ENCODE results near the gene NTF3. TPM values are rescaled to one million over a fixed set of nuclear protein-coding genes. Genes with fewer than 3 reads are reported as not detected.
"Not testable (repeated sequence)": the region's sequence is repeated elsewhere in the genome, so short reads cannot be mapped to it uniquely, and the experiment has no call there.

Gene NTF3
- total RNA-seq, 2 experiments from 2014 or later, result not detected

GRCh38 chr12:5535541-5535940 lies 103.6 kb downstream of the NTF3 start:
- ChIA-PET POLR2A (interaction anchor here (0.6 kb wide), 1 partner anchor 9 kb away, joined by 3 read pairs; no protein-coding TSS in a partner anchor), CTCF (no interaction called here)
- no peak for ATAC-seq (ENCODE audit: poor library complexity)
- no peak overlapping the region for H3K4me3 ChIP-seq (ENCODE audit: low read length)
- H3K27me3 ChIP-seq (ENCODE audit: control insufficient read depth in 1 of 2, insufficient read depth in 2 of 2, low read length in 2 of 2), result no peaks in the 10 kb centered on the region
- no peaks in the 10 kb centered on the region for H3K4me1 ChIP-seq (ENCODE audit: insufficient read depth, low read length)
- no peak for DNase-seq
- Mint-ChIP-seq H3K9me3 (peaks cover 3% of the 10 kb centered on the region), H3K27ac (no peak overlapping the region), H3K36me3 (ENCODE audit: low read depth) (no peaks in the 10 kb centered on the region), H3K4me3 (no peak overlapping the region), H3K4me1 (ENCODE audit: low read depth) (no peaks in the 10 kb centered on the region), H3K27me3 (peaks cover 47% of the 10 kb centered on the region)
- no peaks in the 10 kb centered on the region for H3K36me3 ChIP-seq (ENCODE audit: insufficient read depth, low read length)
- no peak overlapping the region for H3K27ac ChIP-seq (ENCODE audit: low read depth in 1 of 2, low read length in 2 of 2)
- H3K9me3 ChIP-seq (ENCODE audit: control insufficient read depth in 1 of 2, insufficient read depth in 1 of 2, low read length in 2 of 2), result peaks cover 0 to 4% of the 10 kb centered on the region in 2 experiments
- intact Hi-C loops (cut with DNase I, micrococcal nuclease), result no loop called here
- TF ChIP-seq CTCF (IDR thresholded peaks at IDR 0.05), result no peak

- not testable (repeated sequence) for ATAC-seq (ENCODE audit: poor library complexity); H3K27ac Mint-ChIP-seq
Observed at GRCh38 chr12:5537026-5537615, 105.2 kb downstream of the NTF3 start.

GRCh38 chr12:5537771-5538170 lies 105.9 kb downstream of the NTF3 start:
- H3K27me3 ChIP-seq (ENCODE audit: control insufficient read depth in 1 of 2, insufficient read depth in 2 of 2, low read length in 2 of 2), result no peaks in the 10 kb centered on the region
- ChIA-PET CTCF (no interaction called here), POLR2A (no interaction called here)
- intact Hi-C loops (cut with DNase I, micrococcal nuclease), result no loop called here
- peaks cover 5% of the 10 kb centered on the region for H3K9me3 Mint-ChIP-seq
- DNase-seq, result no peak
- no peak overlapping the region for H3K4me3 Mint-ChIP-seq
- peaks cover 0 to 4% of the 10 kb centered on the region in 2 experiments for H3K9me3 ChIP-seq (ENCODE audit: control insufficient read depth in 1 of 2, insufficient read depth in 1 of 2, low read length in 2 of 2)
- no peak overlapping the region for H3K27ac ChIP-seq (ENCODE audit: low read depth in 1 of 2, low read length in 2 of 2)
- H3K27me3 Mint-ChIP-seq, result peaks cover 39% of the 10 kb centered on the region
- no peaks in the 10 kb centered on the region for H3K4me1 Mint-ChIP-seq (ENCODE audit: low read depth)
- no peaks in the 10 kb centered on the region for H3K36me3 ChIP-seq (ENCODE audit: insufficient read depth, low read length)
- no peak overlapping the region for H3K27ac Mint-ChIP-seq
- no peaks in the 10 kb centered on the region for H3K36me3 Mint-ChIP-seq (ENCODE audit: low read depth)
- no peaks in the 10 kb centered on the region for H3K4me1 ChIP-seq (ENCODE audit: insufficient read depth, low read length)
- ATAC-seq (ENCODE audit: poor library complexity), result no peak
- TF ChIP-seq CTCF (IDR thresholded peaks at IDR 0.05), result no peak
- H3K4me3 ChIP-seq (ENCODE audit: low read length), result no peak overlapping the region

More at GRCh38 chr12:5537026-5537615, 105.2 kb downstream of the NTF3 start:
- DNase-seq; H3K9me3 ChIP-seq (ENCODE audit: control insufficient read depth in 1 of 2, insufficient read depth in 1 of 2, low read length in 2 of 2); H3K9me3 Mint-ChIP-seq; H3K4me1 ChIP-seq (ENCODE audit: insufficient read depth, low read length); H3K4me3 Mint-ChIP-seq; H3K36me3 Mint-ChIP-seq (ENCODE audit: low read depth); H3K4me1 Mint-ChIP-seq (ENCODE audit: low read depth); H3K27ac ChIP-seq (ENCODE audit: low read depth in 1 of 2, low read length in 2 of 2); CTCF ChIA-PET; H3K4me3 ChIP-seq (ENCODE audit: low read length); H3K27me3 ChIP-seq (ENCODE audit: control insufficient read depth in 1 of 2, insufficient read depth in 2 of 2, low read length in 2 of 2); H3K36me3 ChIP-seq (ENCODE audit: insufficient read depth, low read length); intact Hi-C loops (cut with DNase I, micrococcal nuclease); POLR2A ChIA-PET: not testable (repeated sequence)
- H3K27me3 Mint-ChIP-seq, result peaks cover 41% of the 10 kb centered on the region
